Measurements from ENCODE around the gene SPAG9. TPM values are rescaled to one million over a fixed set of nuclear protein-coding genes. Genes with fewer than 3 reads are reported as not detected.

Gene SPAG9
- total and polyA plus RNA-seq, 2 donors (not counting 1 experiment from before 2014, with no cell fraction given), result 8.6 to 64.1 TPM

DNA sequence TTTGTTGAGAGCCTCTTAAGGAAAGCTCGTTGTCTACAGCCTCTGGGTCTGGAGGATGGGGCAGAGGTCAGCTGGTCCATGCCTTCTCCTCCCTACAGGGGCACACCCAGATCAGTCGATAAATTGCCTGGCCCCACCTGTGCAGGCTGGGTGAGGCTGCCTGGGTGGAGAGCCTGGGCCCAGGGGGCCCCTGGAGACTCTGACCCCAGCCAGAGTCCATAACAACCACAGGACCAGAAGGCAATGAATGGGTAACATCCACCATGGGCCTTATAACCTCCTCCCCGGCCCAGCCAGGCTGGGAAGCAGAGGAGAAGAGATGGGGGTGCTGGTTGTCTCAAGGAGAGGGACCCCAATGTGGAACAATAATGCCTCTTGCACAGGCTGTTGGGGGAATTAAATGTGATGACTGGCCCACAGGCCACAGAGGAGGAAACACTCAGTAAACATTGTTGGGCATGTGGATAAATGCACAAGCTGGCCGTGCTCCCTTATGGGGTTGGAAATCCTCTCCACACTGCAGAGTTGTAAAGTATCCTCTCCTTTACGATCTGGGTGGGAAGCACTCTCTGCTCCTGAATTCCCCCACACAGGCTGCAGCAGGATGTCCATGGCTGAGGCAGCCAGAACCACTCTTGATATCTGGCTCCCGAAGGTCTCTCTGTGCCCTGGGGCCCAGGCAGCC, 197.8 kb downstream of the SPAG9 start:
- Histone ChIP-seq H3K4me2 (replicated peaks; ENCODE audit: low read depth, low read length, poor library complexity, severe bottlenecking) (no peak overlapping the region), H3K4me3 (ENCODE audit: control extremely low read depth in 1 of 5, extremely low read depth in 1 of 5, insufficient read depth in 1 of 5, low read depth in 2 of 5, low read length in 4 of 5) (no peak overlapping the region), H3K9ac (ENCODE audit: low read length) (no peak overlapping the region), H3K27ac (ENCODE audit: low read length in 2 of 2) (no peak overlapping the region), H3K9me3 (ENCODE audit: control extremely low read depth in 1 of 3, control insufficient read depth in 2 of 3, insufficient read depth in 1 of 3, low read length in 2 of 3) (no peaks in the 10 kb centered on the region), H2AFZ (ENCODE audit: insufficient read depth, low read depth, low read length, poor library complexity, severe bottlenecking) (no peak overlapping the region), H3K4me1 (ENCODE audit: control insufficient read depth in 2 of 2, insufficient read depth in 2 of 2, low read length in 2 of 2) (peaks cover under 1 to 22% of the 10 kb centered on the region in 2 donors), H3K27me3 (replicated peaks in 1 of 4; ENCODE audit: control extremely low read depth in 1 of 4, control insufficient read depth in 3 of 4, insufficient read depth in 4 of 4, low read length in 3 of 4) (peaks cover 0 to 3% (median 0%) of the 10 kb centered on the region in 4 experiments), H3K36me3 (replicated peaks in 1 of 2; ENCODE audit: control extremely low read depth in 1 of 2, control insufficient read depth in 1 of 2, extremely low read depth in 1 of 2, insufficient read depth in 2 of 2, low read length in 1 of 2) (no peaks in the 10 kb centered on the region), H4K20me1 (ENCODE audit: control insufficient read depth, insufficient read depth, low read length, poor library complexity, severe bottlenecking) (no peaks in the 10 kb centered on the region), H3K79me2 (ENCODE audit: control insufficient read depth, insufficient read depth, low read length) (no peaks in the 10 kb centered on the region)
- DNase-seq (no peak), ATAC-seq (ENCODE audit: low read depth) (no peak)
- no peak for TF ChIP-seq CTCF (IDR thresholded peaks at IDR 0.05)
- TF ChIP-seq EZH2 (IDR thresholded peaks at IDR 0.05; ENCODE audit: borderline replicate concordance, insufficient read depth, low read depth, low read length, poor library complexity, severe bottlenecking), result no peak
- Mint-ChIP-seq H3K4me3 (no peak overlapping the region), H3K9me3 (ENCODE audit: insufficient read depth) (no peaks in the 10 kb centered on the region), H3K27ac (no peak overlapping the region), H3K4me1 (peaks cover 13% of the 10 kb centered on the region), H3K27me3 (no peaks in the 10 kb centered on the region)
- ChIA-PET POLR2A (interaction anchor here (0.5 kb wide), 1 partner anchor 201 kb away, joined by 4 read pairs; no protein-coding TSS in a partner anchor), CTCF (no interaction called here)
- WGBS (ENCODE audit: insufficient coverage), result 100% methylated on average over 2 of the region's 6 CpGs
- intact Hi-C loops (cut with micrococcal nuclease), result no loop called here

DNA sequence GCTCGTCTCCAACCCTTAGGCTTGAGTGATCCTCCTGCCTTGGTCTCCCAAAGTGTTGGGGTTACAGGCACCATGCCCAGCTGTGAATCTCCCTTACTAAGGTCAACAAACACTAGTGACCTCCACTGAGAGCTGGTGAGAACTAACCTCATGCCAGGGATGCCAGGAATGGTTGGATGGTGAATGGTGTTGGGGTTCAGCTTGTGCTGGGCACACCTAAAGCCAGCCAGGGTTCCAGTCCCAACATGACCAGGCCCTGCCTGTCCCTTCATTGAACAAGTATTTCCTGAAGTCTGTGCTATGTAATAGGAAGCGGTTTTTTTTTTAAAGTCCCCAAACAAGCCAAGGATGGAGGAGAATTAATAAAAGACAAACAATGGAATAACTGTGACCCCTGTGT, 198.6 kb downstream of the SPAG9 start:
- TF ChIP-seq EZH2 (IDR thresholded peaks at IDR 0.05; ENCODE audit: borderline replicate concordance, insufficient read depth, low read depth, low read length, poor library complexity, severe bottlenecking) (no peak), CTCF (IDR thresholded peaks at IDR 0.05) (no peak)
- Histone ChIP-seq H3K4me2 (replicated peaks; ENCODE audit: low read depth, low read length, poor library complexity, severe bottlenecking) (no peak overlapping the region), H3K36me3 (replicated peaks in 1 of 2; ENCODE audit: control extremely low read depth in 1 of 2, control insufficient read depth in 1 of 2, extremely low read depth in 1 of 2, insufficient read depth in 2 of 2, low read length in 1 of 2) (no peaks in the 10 kb centered on the region), H4K20me1 (ENCODE audit: control insufficient read depth, insufficient read depth, low read length, poor library complexity, severe bottlenecking) (no peaks in the 10 kb centered on the region), H3K4me3 (ENCODE audit: control extremely low read depth in 1 of 5, extremely low read depth in 1 of 5, insufficient read depth in 1 of 5, low read depth in 2 of 5, low read length in 4 of 5) (no peak overlapping the region), H3K9me3 (ENCODE audit: control extremely low read depth in 1 of 3, control insufficient read depth in 2 of 3, insufficient read depth in 1 of 3, low read length in 2 of 3) (no peaks in the 10 kb centered on the region), H3K27me3 (replicated peaks in 1 of 4; ENCODE audit: control extremely low read depth in 1 of 4, control insufficient read depth in 3 of 4, insufficient read depth in 4 of 4, low read length in 3 of 4) (peaks cover 0 to 3% (median 0%) of the 10 kb centered on the region in 4 experiments), H2AFZ (ENCODE audit: insufficient read depth, low read depth, low read length, poor library complexity, severe bottlenecking) (no peak overlapping the region), H3K27ac (ENCODE audit: low read length in 2 of 2) (no peak overlapping the region), H3K9ac (ENCODE audit: low read length) (no peak overlapping the region), H3K4me1 (ENCODE audit: control insufficient read depth in 2 of 2, insufficient read depth in 2 of 2, low read length in 2 of 2) (peaks cover 5 to 29% of the 10 kb centered on the region in 2 donors), H3K79me2 (ENCODE audit: control insufficient read depth, insufficient read depth, low read length) (no peaks in the 10 kb centered on the region)
- Mint-ChIP-seq H3K27me3 (no peaks in the 10 kb centered on the region), H3K4me1 (peaks cover 14% of the 10 kb centered on the region), H3K27ac (no peak overlapping the region), H3K9me3 (ENCODE audit: insufficient read depth) (no peaks in the 10 kb centered on the region), H3K4me3 (no peak overlapping the region)
- POLR2A ChIA-PET, result no interaction called here
- intact Hi-C loops (cut with micrococcal nuclease), result no loop called here
- no peak for ATAC-seq (ENCODE audit: low read depth)
- no CpG with 5 or more reads among the region's 2 CpGs for WGBS (ENCODE audit: insufficient coverage)
- no peak for DNase-seq
- CTCF ChIA-PET, result no interaction called here

Measured in B cell (primary cell).